GM12878 (cell line): Measurements from ENCODE around the gene RAD1. TPM values are rescaled to one million over a fixed set of nuclear protein-coding genes. Genes with fewer than 3 reads are reported as not detected.

ENCODE experiments used
- ATAC-seq: fragments of 200-7000 bp; cut with Tn5 transposase; 3 replicates; pipeline ENCODE4 v1.9.1; 2020; ENCODE audit warnings: mild to moderate bottlenecking, moderate library complexity
- BruUV-seq: library from RNA; stranded (reverse); fragments of 400-500 nt; replicated peaks from 2 replicates; lab custom pipeline; 2021; lab: Mats Ljungman, UMichigan
- CTCF ChIA-PET: fragments of 300-600 bp; sonication (Branson Sonifier 250); formaldehyde crosslinking; extraction: SDS; loops from one replicate; lab custom pipeline; 2021; ENCODE audit warnings: inconsistent platforms; lab: Yijun Ruan, JAX
- POLR2A ChIA-PET: fragments of 350-600 bp; formaldehyde crosslinking; extraction: SDS; loops from one replicate; lab custom pipeline; 2021; ENCODE audit warnings: inconsistent platforms; lab: Charles Lee
- RAD21 ChIA-PET: fragments of 300-600 bp; sonication (Branson Sonifier 250); formaldehyde crosslinking; loops from one replicate; lab custom pipeline; 2023; ENCODE audit warnings: antibody characterized with exemption; ENCODE audit not compliant: unreplicated experiment; lab: Charles Lee
- SMC1A ChIA-PET: fragments of 300-600 bp; sonication (Branson Sonifier 250); formaldehyde crosslinking; loops from one replicate; lab custom pipeline; 2023; ENCODE audit not compliant: unreplicated experiment, uncharacterized antibody; lab: Charles Lee
- DNase-seq: peaks from one replicate; pipeline ENCODE4 v3.0.0-alpha.2; 2011; ENCODE audit warnings: low read depth, low spot score
- FAIRE-seq: peaks from 3 replicates; lab custom pipeline; 2011; peaks lifted over from hg19 to GRCh38; lab: Jason Lieb, UNC
- H2AFZ ChIP-seq: 2 replicates; pipeline ENCODE4 v1.6.0; 2011; ENCODE audit warnings: low read depth, low read length, control low read depth; ENCODE audit not compliant: control insufficient read depth
- H3K27ac ChIP-seq: 2 replicates; pipeline ENCODE4 v1.5.1; 2011; ENCODE audit warnings: control low read depth; ENCODE audit not compliant: control insufficient read depth, insufficient read depth
- H3K27me3 ChIP-seq, 2 experiments: replicated peaks in 1 of 2; 2 replicates each; pipeline versions ENCODE4 v1.6.0 to v1.6.1; 2011; ENCODE audit warnings: low read length in 1 of 2; ENCODE audit not compliant: control insufficient read depth in 2 of 2, insufficient read depth in 2 of 2
- H3K36me3 ChIP-seq, 2 experiments: 2 replicates each; pipeline ENCODE4 v1.5.1; 2011; ENCODE audit warnings: low read length in 1 of 2; ENCODE audit not compliant: control insufficient read depth in 2 of 2, insufficient read depth in 2 of 2
- H3K4me1 ChIP-seq: 2 replicates; pipeline ENCODE4 v1.6.1; 2011; ENCODE audit warnings: mild to moderate bottlenecking, low read length, moderate library complexity, mixed read lengths; ENCODE audit not compliant: control insufficient read depth, insufficient read depth
- H3K4me2 ChIP-seq: 2 replicates; pipeline ENCODE4 v1.6.0; 2011; ENCODE audit warnings: control low read depth; ENCODE audit not compliant: control insufficient read depth, insufficient read depth
- H3K4me3 ChIP-seq: fragments of 200-600 bp; sonication (generic); 2 replicates; pipeline ENCODE4 v1.5.1; 2016
- H3K79me2 ChIP-seq: 2 replicates; pipeline ENCODE4 v1.6.0; 2011; ENCODE audit warnings: low read length; ENCODE audit not compliant: control insufficient read depth, insufficient read depth
- H3K9ac ChIP-seq: 2 replicates; pipeline ENCODE4 v1.8.0; 2011; ENCODE audit warnings: low read length, control low read depth, mixed read lengths; ENCODE audit not compliant: control insufficient read depth, insufficient read depth
- H3K9me3 ChIP-seq: replicated peaks from 3 replicates; pipeline ENCODE4 v1.5.1; 2011; ENCODE audit warnings: mild to moderate bottlenecking, low read length; ENCODE audit not compliant: control insufficient read depth, insufficient read depth
- H4K20me1 ChIP-seq: 2 replicates; pipeline ENCODE4 v1.6.0; 2011; ENCODE audit not compliant: control insufficient read depth, insufficient read depth
- BACH1 ChIP-seq: fragments of 450-650 bp; IDR thresholded peaks from 2 replicates; pipeline ENCODE4 v1.6.1; 2017; ENCODE audit warnings: mild to moderate bottlenecking, borderline replicate concordance
- CBX5 ChIP-seq: sonication (generic); IDR thresholded peaks from 2 replicates; pipeline ENCODE4 v1.6.1; 2016; ENCODE audit warnings: low read depth, moderate library complexity, mild to moderate bottlenecking, inconsistent platforms
- CEBPB ChIP-seq, 2 experiments: fragments of 150-350 bp in 1 of 2; IDR thresholded peaks; 2 replicates each; pipeline ENCODE4 v1.6.1; 2012 to 2014; ENCODE audit warnings: low read depth in 2 of 2, low read length in 2 of 2, borderline replicate concordance in 1 of 2, inconsistent platforms in 1 of 2
- NFYA ChIP-seq: IDR thresholded peaks from 2 replicates; pipeline ENCODE4 v1.6.1; 2011; ENCODE audit warnings: low read depth, mild to moderate bottlenecking, low read length, improper control_type of control experiment, borderline replicate concordance
- TAF1 ChIP-seq: IDR thresholded peaks from 2 replicates; pipeline ENCODE4 v1.6.1; 2011; ENCODE audit warnings: mild to moderate bottlenecking, low read depth, low read length, borderline replicate concordance
- ZSCAN29 ChIP-seq: fragments of 450-650 bp; IDR thresholded peaks from 2 replicates; pipeline ENCODE4 v1.6.1; 2017; ENCODE audit warnings: mild to moderate bottlenecking, moderate library complexity
- WGBS: methylation state at CpG from one replicate; pipeline ENCODE4 v1.1.6; 2016; ENCODE audit warnings: low lambda C conversion rate; ENCODE audit not compliant: insufficient replicate concordance, insufficient coverage; ENCODE audit errors: missing lambda C conversion rate; 5-methylcytosine and 5-hydroxymethylcytosine counted together
- in situ Hi-C: fragments of 300-500 bp; cut with MboI; formaldehyde crosslinking; loops from 9 replicates; pipeline ENCODE4 v1.14.3; 2018; ENCODE audit warnings: mixed read lengths
- intact Hi-C: fragments of 100-400 bp; cut with micrococcal nuclease; formaldehyde crosslinking; loops from one replicate; pipeline ENCODE4 v1.14.2; 2022; ENCODE audit not compliant: unreplicated experiment
- polyA plus RNA-seq, 11 experiments: library from polyadenylated mRNA; depleted of rRNA in 4 of 11; unstranded in 6 of 11; stranded (reverse) in 5 of 11; fragments of >200 nt; fragmentation: Nextera tagmentation in 4 of 11; fragmentation: Illumina TruSeq in 1 of 11; extraction: Ambion mirVana in 4 of 11; extraction: Trizol in 1 of 11; gene quantifications; 1 replicate in 1 of 11; 2 replicates in 10 of 11; pipeline versions ENCODE4 v1.2.1 to v1.2.3, GENCODE V29; 2011 to 2016; ENCODE audit warnings: inconsistent platforms in 2 of 11, missing spikeins in 2 of 11, low read depth in 1 of 11
- total RNA-seq, 4 experiments: library from RNA; depleted of rRNA in 3 of 4; stranded (reverse); fragments of >200 nt in 3 of 4; fragmentation: Illumina TruSeq in 1 of 4; extraction: Trizol in 1 of 4; gene quantifications; 2 replicates each; pipeline versions ENCODE4 v1.2.1 to v1.2.3, GENCODE V29; 2013 to 2021
- TF ChIP-seq, protein P1 (sequence below): fragments of 150-350 bp; IDR thresholded peaks from 2 replicates; pipeline ENCODE4 v1.6.1; 2014; ENCODE audit warnings: mild to moderate bottlenecking, low read depth, low read length

RAD1 gene
- total and polyA plus RNA-seq, 10 of the 15 experiments (the other 5 are each of a cell fraction or from before 2014, with no cell fraction given), result 21.1 to 58.4 (median 37.2) TPM

GRCh38 chr5:34858790-34859189 is 56.5 kb downstream of the RAD1 start:
- ATAC-seq, result no peak
- in situ Hi-C loops, result loop anchor here (25.0 kb wide), 1 partner anchor 671 kb away; no protein-coding TSS in a partner anchor
- POLR2A ChIA-PET, result no interaction called here

DNA sequence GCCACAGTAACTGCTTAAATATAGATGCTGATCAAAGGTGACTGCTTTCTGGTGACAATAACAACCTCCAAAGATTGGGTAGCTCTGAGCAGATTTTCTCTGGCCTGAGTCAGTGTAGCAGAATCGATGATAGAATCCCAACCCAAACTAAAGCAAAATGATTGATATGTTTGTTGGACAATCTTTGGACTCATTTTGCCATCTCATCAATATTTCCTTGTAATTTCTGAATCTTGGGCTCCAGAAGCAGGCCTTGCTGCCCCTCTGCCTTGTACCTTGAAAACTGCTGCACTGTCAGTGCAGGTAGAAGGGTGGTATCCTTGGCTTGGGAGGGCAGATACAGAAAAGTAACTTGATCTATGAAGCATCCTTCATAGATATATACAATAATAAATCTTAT is 57.4 kb downstream of the RAD1 start:
- ATAC-seq, result no peak
- ChIA-PET POLR2A (no interaction called here), CTCF (no interaction called here), SMC1A (no interaction called here), RAD21 (no interaction called here)
- TF ChIP-seq TAF1 (no peak), NFYA (no peak), ZSCAN29 (no peak), CEBPB (IDR thresholded peaks at IDR 0.05; ENCODE audit: borderline replicate concordance in 1 of 2, low read depth in 2 of 2, low read length in 2 of 2) (no peak)
- no peaks in the 10 kb centered on the region for H3K36me3 ChIP-seq
- in situ Hi-C loops, result loop anchor here (25.0 kb wide), 1 partner anchor 671 kb away; no protein-coding TSS in a partner anchor
- no peak overlapping the region for H3K4me2 ChIP-seq
- H2AFZ ChIP-seq, result no peak overlapping the region
- intact Hi-C loops, result no loop called here
- H3K4me1 ChIP-seq, result peaks cover 6% of the 10 kb centered on the region
- no peak overlapping the region for H3K4me3 ChIP-seq
- no peaks in the 10 kb centered on the region for H3K9me3 ChIP-seq
- 25% methylated on average over 1 of the region's 1 CpG for WGBS
- no peak overlapping the region for H3K9ac ChIP-seq
- H3K79me2 ChIP-seq, result no peaks in the 10 kb centered on the region
- BruUV-seq, result no TSS peak
- FAIRE-seq, result no peak
- no peak for DNase-seq
- H4K20me1 ChIP-seq, result no peaks in the 10 kb centered on the region
- no peaks in the 10 kb centered on the region for H3K27me3 ChIP-seq
- H3K27ac ChIP-seq, result no peak overlapping the region

More at GRCh38 chr5:34858790-34859189, 56.5 kb downstream of the RAD1 start:
- H2AFZ ChIP-seq, result no peak overlapping the region
- H3K4me2 ChIP-seq, result no peak overlapping the region
- H3K9ac ChIP-seq, result no peak overlapping the region
- FAIRE-seq (no peak), DNase-seq (no peak)
- no peak overlapping the region for H3K27ac ChIP-seq
- SMC1A ChIA-PET, result no interaction called here
- RAD21 ChIA-PET, result no interaction called here
- H4K20me1 ChIP-seq, result no peaks in the 10 kb centered on the region
- H3K79me2 ChIP-seq, result no peaks in the 10 kb centered on the region
- TF ChIP-seq CBX5, result no peak
- TF ChIP-seq BACH1, result no peak
- TF ChIP-seq, protein P1, sequence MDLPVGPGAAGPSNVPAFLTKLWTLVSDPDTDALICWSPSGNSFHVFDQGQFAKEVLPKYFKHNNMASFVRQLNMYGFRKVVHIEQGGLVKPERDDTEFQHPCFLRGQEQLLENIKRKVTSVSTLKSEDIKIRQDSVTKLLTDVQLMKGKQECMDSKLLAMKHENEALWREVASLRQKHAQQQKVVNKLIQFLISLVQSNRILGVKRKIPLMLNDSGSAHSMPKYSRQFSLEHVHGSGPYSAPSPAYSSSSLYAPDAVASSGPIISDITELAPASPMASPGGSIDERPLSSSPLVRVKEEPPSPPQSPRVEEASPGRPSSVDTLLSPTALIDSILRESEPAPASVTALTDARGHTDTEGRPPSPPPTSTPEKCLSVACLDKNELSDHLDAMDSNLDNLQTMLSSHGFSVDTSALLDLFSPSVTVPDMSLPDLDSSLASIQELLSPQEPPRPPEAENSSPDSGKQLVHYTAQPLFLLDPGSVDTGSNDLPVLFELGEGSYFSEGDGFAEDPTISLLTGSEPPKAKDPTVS, result no peak
- CTCF ChIA-PET, result no interaction called here
- no peaks in the 10 kb centered on the region for H3K9me3 ChIP-seq
- no TSS peak for BruUV-seq
- 46% methylated on average over 2 of the region's 2 CpGs for WGBS
- H3K27me3 ChIP-seq, result no peaks in the 10 kb centered on the region
- H3K36me3 ChIP-seq, result no peaks in the 10 kb centered on the region
- no peak overlapping the region for H3K4me3 ChIP-seq
- intact Hi-C loops, result no loop called here
- peaks cover 6% of the 10 kb centered on the region for H3K4me1 ChIP-seq
